HL-60 (cell line): ENCODE data around the gene TMEFF2.

Source experiments
- GABPA ChIP-seq: IDR thresholded peaks from 2 replicates; pipeline ENCODE4 v1.6.1; 2012; ENCODE audit warnings: low read depth
- POLR2AphosphoS5 ChIP-seq: IDR thresholded peaks from 2 replicates; pipeline ENCODE4 v1.6.1; 2012; ENCODE audit warnings: low read depth
- TF ChIP-seq, protein P1 (sequence below): IDR thresholded peaks from one replicate; pipeline ENCODE4 v1.5.1; 2011; ENCODE audit warnings: low read length, control low read depth, inconsistent platforms; ENCODE audit not compliant: insufficient read depth
- TF ChIP-seq, protein P2 (sequence below): IDR thresholded peaks from 2 replicates; pipeline ENCODE4 v1.6.1; 2012; ENCODE audit warnings: low read depth; ENCODE audit not compliant: insufficient replicate concordance

DNA sequence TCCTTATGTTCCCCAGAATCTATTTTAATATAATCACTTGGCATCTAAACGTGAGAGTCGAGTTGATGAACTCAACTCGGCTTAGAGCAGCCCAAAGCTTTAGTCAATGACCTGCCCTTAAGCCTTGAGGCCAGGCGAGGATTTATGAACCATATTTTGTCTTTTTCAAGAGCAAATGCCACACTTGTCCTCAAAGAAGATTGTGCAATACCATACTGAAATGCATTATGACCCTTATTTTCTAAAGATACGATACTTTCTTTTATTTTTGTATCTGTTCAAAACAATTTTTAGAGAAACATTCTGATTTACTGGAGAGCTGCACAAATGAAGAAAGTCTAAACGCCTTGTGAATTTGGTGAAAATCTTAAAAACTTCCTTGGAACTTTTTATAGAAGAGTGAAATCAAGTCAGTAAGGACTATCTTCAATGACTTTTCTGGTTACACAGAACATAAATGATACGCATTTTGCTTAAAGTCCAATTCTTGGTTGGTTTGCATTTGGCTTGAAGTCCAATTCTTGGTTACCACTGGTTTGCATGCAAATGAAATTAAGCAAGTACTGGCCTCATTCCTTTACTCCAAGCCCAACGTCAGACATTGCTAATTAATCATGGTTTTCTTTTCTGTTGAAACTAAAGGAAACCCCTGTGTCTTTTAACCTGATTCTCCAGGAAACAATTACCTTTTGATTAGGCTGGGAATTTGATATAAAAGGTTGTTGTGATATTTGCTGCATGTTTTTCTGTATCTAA lies 242.0 kb downstream of the TMEFF2 start:
- TF ChIP-seq, protein P1, sequence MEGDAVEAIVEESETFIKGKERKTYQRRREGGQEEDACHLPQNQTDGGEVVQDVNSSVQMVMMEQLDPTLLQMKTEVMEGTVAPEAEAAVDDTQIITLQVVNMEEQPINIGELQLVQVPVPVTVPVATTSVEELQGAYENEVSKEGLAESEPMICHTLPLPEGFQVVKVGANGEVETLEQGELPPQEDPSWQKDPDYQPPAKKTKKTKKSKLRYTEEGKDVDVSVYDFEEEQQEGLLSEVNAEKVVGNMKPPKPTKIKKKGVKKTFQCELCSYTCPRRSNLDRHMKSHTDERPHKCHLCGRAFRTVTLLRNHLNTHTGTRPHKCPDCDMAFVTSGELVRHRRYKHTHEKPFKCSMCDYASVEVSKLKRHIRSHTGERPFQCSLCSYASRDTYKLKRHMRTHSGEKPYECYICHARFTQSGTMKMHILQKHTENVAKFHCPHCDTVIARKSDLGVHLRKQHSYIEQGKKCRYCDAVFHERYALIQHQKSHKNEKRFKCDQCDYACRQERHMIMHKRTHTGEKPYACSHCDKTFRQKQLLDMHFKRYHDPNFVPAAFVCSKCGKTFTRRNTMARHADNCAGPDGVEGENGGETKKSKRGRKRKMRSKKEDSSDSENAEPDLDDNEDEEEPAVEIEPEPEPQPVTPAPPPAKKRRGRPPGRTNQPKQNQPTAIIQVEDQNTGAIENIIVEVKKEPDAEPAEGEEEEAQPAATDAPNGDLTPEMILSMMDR: no peak
- TF ChIP-seq, protein P2, sequence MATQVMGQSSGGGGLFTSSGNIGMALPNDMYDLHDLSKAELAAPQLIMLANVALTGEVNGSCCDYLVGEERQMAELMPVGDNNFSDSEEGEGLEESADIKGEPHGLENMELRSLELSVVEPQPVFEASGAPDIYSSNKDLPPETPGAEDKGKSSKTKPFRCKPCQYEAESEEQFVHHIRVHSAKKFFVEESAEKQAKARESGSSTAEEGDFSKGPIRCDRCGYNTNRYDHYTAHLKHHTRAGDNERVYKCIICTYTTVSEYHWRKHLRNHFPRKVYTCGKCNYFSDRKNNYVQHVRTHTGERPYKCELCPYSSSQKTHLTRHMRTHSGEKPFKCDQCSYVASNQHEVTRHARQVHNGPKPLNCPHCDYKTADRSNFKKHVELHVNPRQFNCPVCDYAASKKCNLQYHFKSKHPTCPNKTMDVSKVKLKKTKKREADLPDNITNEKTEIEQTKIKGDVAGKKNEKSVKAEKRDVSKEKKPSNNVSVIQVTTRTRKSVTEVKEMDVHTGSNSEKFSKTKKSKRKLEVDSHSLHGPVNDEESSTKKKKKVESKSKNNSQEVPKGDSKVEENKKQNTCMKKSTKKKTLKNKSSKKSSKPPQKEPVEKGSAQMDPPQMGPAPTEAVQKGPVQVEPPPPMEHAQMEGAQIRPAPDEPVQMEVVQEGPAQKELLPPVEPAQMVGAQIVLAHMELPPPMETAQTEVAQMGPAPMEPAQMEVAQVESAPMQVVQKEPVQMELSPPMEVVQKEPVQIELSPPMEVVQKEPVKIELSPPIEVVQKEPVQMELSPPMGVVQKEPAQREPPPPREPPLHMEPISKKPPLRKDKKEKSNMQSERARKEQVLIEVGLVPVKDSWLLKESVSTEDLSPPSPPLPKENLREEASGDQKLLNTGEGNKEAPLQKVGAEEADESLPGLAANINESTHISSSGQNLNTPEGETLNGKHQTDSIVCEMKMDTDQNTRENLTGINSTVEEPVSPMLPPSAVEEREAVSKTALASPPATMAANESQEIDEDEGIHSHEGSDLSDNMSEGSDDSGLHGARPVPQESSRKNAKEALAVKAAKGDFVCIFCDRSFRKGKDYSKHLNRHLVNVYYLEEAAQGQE: no peak
- TF ChIP-seq POLR2AphosphoS5 (no peak), GABPA (no peak)
